ENCODE results near the gene ACADVL.

ACADVL gene

GRCh38 chr17:7191571-7192270 is 28.0 kb upstream of the ACADVL start:
- peak; percentile 28 for DNase-seq

GRCh38 chr17:7192271-7192937 is 27.3 kb upstream of the ACADVL start:
- no peak for DNase-seq

GRCh38 chr17:7195971-7196370 is 23.8 kb upstream of the ACADVL start:
- DNase-seq = no peak

- DNase-seq = no peak
Observed at GRCh38 chr17:7196651-7197401, 22.9 kb upstream of the ACADVL start.

- DNase-seq = no peak
Observed at GRCh38 chr17:7203391-7203790, 16.3 kb upstream of the ACADVL start.

- peak; percentile 17 for DNase-seq
Observed at GRCh38 chr17:7204336-7204735, 15.4 kb upstream of the ACADVL start.

GRCh38 chr17:7204828-7205461 is 14.8 kb upstream of the ACADVL start:
- DNase-seq = peak; percentile 94

GRCh38 chr17:7205561-7205960 is 14.2 kb upstream of the ACADVL start:
- no peak for DNase-seq

- DNase-seq = no peak
Observed at GRCh38 chr17:7207120-7208001, 12.4 kb upstream of the ACADVL start.

GRCh38 chr17:7208027-7208571 is 11.6 kb upstream of the ACADVL start:
- DNase-seq = no peak

GRCh38 chr17:7208754-7209460 is 10.8 kb upstream of the ACADVL start:
- DNase-seq = no peak

- DNase-seq = no peak
Observed at GRCh38 chr17:7211491-7212273, 8.1 kb upstream of the ACADVL start.

GRCh38 chr17:7213895-7214299 is 5.8 kb upstream of the ACADVL start:
- DNase-seq = no peak

GRCh38 chr17:7214300-7215135 is 5.2 kb upstream of the ACADVL start:
- DNase-seq = peak; percentile 100

GRCh38 chr17:7215136-7215638 is 4.6 kb upstream of the ACADVL start:
- DNase-seq = no peak

GRCh38 chr17:7215652-7216180 is 4.0 kb upstream of the ACADVL start:
- DNase-seq = peak; percentile 72

- DNase-seq = no peak
Observed at GRCh38 chr17:7216242-7217112, 3.3 kb upstream of the ACADVL start.

Data from CD4-positive, alpha-beta T cell treated with Interleukin-17A for 4 hours (primary cell).